Epidermal melanocyte (primary cell): Measurements from ENCODE around the gene HCN2.

Experiments used
- DNase-seq: peaks from one replicate; pipeline ENCODE4 v3.0.0; 2011; ENCODE audit warnings: low spot score; ENCODE audit not compliant: insufficient read length

The HCN2 gene

GRCh38 chr19:570937-571565 lies 18.6 kb upstream of the HCN2 start:
- no peak for DNase-seq

- DNase-seq = no peak
These were observed 18.1 kb upstream of the HCN2 start for GRCh38 chr19:571566-571974.

GRCh38 chr19:572140-572742 lies 17.4 kb upstream of the HCN2 start, which contains the start of gene BSG:
Gene BSG, plus strand, starts transcription at chr19:572596. Its CDS starts 39 bp downstream, at chr19:572635.
- DNase-seq = peak; percentile 99

- peak; percentile 64 for DNase-seq
These were observed 16.8 kb upstream of the HCN2 start for GRCh38 chr19:572743-573518.

GRCh38 chr19:573519-573825 lies 16.2 kb upstream of the HCN2 start:
- DNase-seq = no peak

- DNase-seq = peak; percentile 63
These were observed 14.8 kb upstream of the HCN2 start for GRCh38 chr19:574658-575526.

- DNase-seq = no peak
These were observed 13.9 kb upstream of the HCN2 start for GRCh38 chr19:575527-576506.

- no peak for DNase-seq
These were observed 12.8 kb upstream of the HCN2 start for GRCh38 chr19:576768-577438.

- no peak for DNase-seq
These were observed 12.0 kb upstream of the HCN2 start for GRCh38 chr19:577439-578392.

- no peak for DNase-seq
These were observed 10.4 kb upstream of the HCN2 start for GRCh38 chr19:579111-579841.

- DNase-seq = no peak
These were observed 9.9 kb upstream of the HCN2 start for GRCh38 chr19:579842-580155.

- no peak for DNase-seq
These were observed 9.3 kb upstream of the HCN2 start for GRCh38 chr19:580274-580835.

- no peak for DNase-seq
These were observed 8.1 kb upstream of the HCN2 start for GRCh38 chr19:581399-582111.

GRCh38 chr19:582497-583197 lies 7.0 kb upstream of the HCN2 start:
- no peak for DNase-seq

GRCh38 chr19:583198-583967 lies 6.3 kb upstream of the HCN2 start:
- DNase-seq = no peak

GRCh38 chr19:583968-584239 lies 5.8 kb upstream of the HCN2 start:
- DNase-seq = no peak
